HepG2 (cell line): Measurements from ENCODE around the gene GPR162. TPM values are rescaled to one million over a fixed set of nuclear protein-coding genes. Genes with fewer than 3 reads are reported as not detected.
A peak's percentile ranks its signal among the peaks of the same experiment; 100 is the strongest.

Source experiments
- ARID5B ChIP-seq: IDR thresholded peaks from 2 replicates; pipeline ENCODE4 v1.4.0; 2020; ENCODE audit warnings: mild to moderate bottlenecking, missing genetic modification reagents
- CCDC6 ChIP-seq: sonication (generic); formaldehyde crosslinking; IDR thresholded peaks from 2 replicates; pipeline ENCODE4 v1.8.1; 2022; ENCODE audit warnings: mild to moderate bottlenecking, missing genetic modification reagents, moderate library complexity
- HNF1A ChIP-seq, 2 experiments: sonication (generic) in 1 of 2; formaldehyde crosslinking in 1 of 2; IDR thresholded peaks; 2 replicates each; pipeline versions ENCODE4 v1.4.0 to v1.6.1; 2016 to 2020; ENCODE audit warnings: borderline replicate concordance in 1 of 2, low read depth in 1 of 2, mild to moderate bottlenecking in 1 of 2, missing genetic modification reagents in 1 of 2
- NFE2L1 ChIP-seq: sonication (generic); formaldehyde crosslinking; IDR thresholded peaks from 2 replicates; pipeline ENCODE4 v1.4.0; 2020; ENCODE audit warnings: missing genetic modification reagents, mild to moderate bottlenecking, borderline replicate concordance
- PAX8 ChIP-seq: sonication (generic); formaldehyde crosslinking; IDR thresholded peaks from 2 replicates; pipeline ENCODE4 v1.8.0; 2022; ENCODE audit warnings: mild to moderate bottlenecking, missing genetic modification reagents, borderline replicate concordance
- REL ChIP-seq: sonication (generic); formaldehyde crosslinking; conservative IDR thresholded peaks from 2 replicates; pipeline ENCODE4 v1.8.0; 2022; ENCODE audit warnings: mild to moderate bottlenecking, missing genetic modification reagents, moderate library complexity
- SIX4 ChIP-seq: sonication (generic); formaldehyde crosslinking; IDR thresholded peaks from 2 replicates; pipeline ENCODE4 v1.4.0; 2020; ENCODE audit warnings: missing genetic modification reagents
- TRAFD1 ChIP-seq: sonication (generic); formaldehyde crosslinking; IDR thresholded peaks from 2 replicates; pipeline ENCODE4 v1.5.1; 2020; ENCODE audit warnings: missing genetic modification reagents, mild to moderate bottlenecking, borderline replicate concordance
- ZBTB34 ChIP-seq: sonication (generic); formaldehyde crosslinking; IDR thresholded peaks from 2 replicates; pipeline ENCODE4 v1.8.0; 2022; ENCODE audit warnings: mild to moderate bottlenecking, missing genetic modification reagents
- ZNF777 ChIP-seq: sonication (generic); formaldehyde crosslinking; IDR thresholded peaks from 2 replicates; pipeline ENCODE4 v1.4.0; 2020; ENCODE audit warnings: missing genetic modification reagents
- polyA plus RNA-seq, 8 experiments: library from polyadenylated mRNA; depleted of rRNA in 3 of 8; stranded (reverse) in 7 of 8; unstranded in 1 of 8; fragments of >200 nt; fragmentation: Illumina TruSeq in 4 of 8; extraction: Trizol in 4 of 8; gene quantifications; 2 replicates each; pipeline versions ENCODE4 v1.2.1 to v1.2.3, GENCODE V29; 2011 to 2016; ENCODE audit warnings: low read depth in 4 of 8, missing spikeins in 1 of 8, mixed read lengths in 1 of 8; ENCODE audit not compliant: insufficient read depth in 1 of 8
- total RNA-seq, 5 experiments: library from RNA; depleted of rRNA; stranded (reverse); fragments of >200 nt; fragmentation: Illumina TruSeq; extraction: Trizol; gene quantifications; 2 replicates each; pipeline ENCODE4 v1.2.3, GENCODE V29; 2016; ENCODE audit warnings: low read depth in 1 of 5
- TF ChIP-seq, protein P1 (sequence below): sonication (generic); formaldehyde crosslinking; IDR thresholded peaks from 2 replicates; pipeline ENCODE4 v1.5.1; 2020; ENCODE audit warnings: mild to moderate bottlenecking, missing genetic modification reagents, moderate library complexity

The GPR162 gene
- total and polyA plus RNA-seq, 2 of the 13 experiments (the other 11 are each of a cell fraction or from before 2014, with no cell fraction given): 0.08 TPM; not detected in 1

GRCh38 chr12:6828781-6829535 lies 7.3 kb downstream of the GPR162 start (continued):
- TF ChIP-seq HNF1A (IDR thresholded peaks at IDR 0.05; ENCODE audit: low read depth) (no peak), HNF1A (CRISPR knock-in tag; IDR thresholded peaks at IDR 0.05; ENCODE audit: borderline replicate concordance) (no peak; the same call in 1 of the 2 replicates), NFE2L1 (CRISPR knock-in tag) (peak; percentile 60; the same call in 1 of the 2 replicates), PAX8 (CRISPR knock-in tag) (0 out of 2 replicates have a peak, but pooled peaks have one; percentile 37), ZNF777 (CRISPR knock-in tag) (no peak), ZBTB34 (CRISPR knock-in tag) (peak; percentile 25; the same call in 1 of the 2 replicates), SIX4 (CRISPR knock-in tag) (no peak), CCDC6 (CRISPR knock-in tag) (no peak), REL (CRISPR knock-in tag) (no peak), TRAFD1 (CRISPR knock-in tag) (no peak), ARID5B (CRISPR knock-in tag) (peak; percentile 18; the same call in 1 of the 2 replicates)
- TF ChIP-seq, protein P1, sequence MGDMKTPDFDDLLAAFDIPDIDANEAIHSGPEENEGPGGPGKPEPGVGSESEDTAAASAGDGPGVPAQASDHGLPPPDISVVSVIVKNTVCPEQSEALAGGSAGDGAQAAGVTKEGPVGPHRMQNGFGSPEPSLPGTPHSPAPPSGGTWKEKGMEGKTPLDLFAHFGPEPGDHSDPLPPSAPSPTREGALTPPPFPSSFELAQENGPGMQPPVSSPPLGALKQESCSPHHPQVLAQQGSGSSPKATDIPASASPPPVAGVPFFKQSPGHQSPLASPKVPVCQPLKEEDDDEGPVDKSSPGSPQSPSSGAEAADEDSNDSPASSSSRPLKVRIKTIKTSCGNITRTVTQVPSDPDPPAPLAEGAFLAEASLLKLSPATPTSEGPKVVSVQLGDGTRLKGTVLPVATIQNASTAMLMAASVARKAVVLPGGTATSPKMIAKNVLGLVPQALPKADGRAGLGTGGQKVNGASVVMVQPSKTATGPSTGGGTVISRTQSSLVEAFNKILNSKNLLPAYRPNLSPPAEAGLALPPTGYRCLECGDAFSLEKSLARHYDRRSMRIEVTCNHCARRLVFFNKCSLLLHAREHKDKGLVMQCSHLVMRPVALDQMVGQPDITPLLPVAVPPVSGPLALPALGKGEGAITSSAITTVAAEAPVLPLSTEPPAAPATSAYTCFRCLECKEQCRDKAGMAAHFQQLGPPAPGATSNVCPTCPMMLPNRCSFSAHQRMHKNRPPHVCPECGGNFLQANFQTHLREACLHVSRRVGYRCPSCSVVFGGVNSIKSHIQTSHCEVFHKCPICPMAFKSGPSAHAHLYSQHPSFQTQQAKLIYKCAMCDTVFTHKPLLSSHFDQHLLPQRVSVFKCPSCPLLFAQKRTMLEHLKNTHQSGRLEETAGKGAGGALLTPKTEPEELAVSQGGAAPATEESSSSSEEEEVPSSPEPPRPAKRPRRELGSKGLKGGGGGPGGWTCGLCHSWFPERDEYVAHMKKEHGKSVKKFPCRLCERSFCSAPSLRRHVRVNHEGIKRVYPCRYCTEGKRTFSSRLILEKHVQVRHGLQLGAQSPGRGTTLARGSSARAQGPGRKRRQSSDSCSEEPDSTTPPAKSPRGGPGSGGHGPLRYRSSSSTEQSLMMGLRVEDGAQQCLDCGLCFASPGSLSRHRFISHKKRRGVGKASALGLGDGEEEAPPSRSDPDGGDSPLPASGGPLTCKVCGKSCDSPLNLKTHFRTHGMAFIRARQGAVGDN (CRISPR knock-in tag): peak; percentile 88
